ENCODE measurements around the gene TCEAL5.
"Not testable (repeated sequence)": the region's sequence is repeated elsewhere in the genome, so short reads cannot be mapped to it uniquely, and the experiment has no call there.

TCEAL5 gene

GRCh38 chrX:103276581-103277002 lies at the start of gene TCEAL5:
TSS of gene TCEAL5 (minus strand) at chrX:103276750. CDS start at chrX:103274563, 2,187 bp downstream.
- H3K4me1 ChIP-seq (ENCODE audit: control insufficient read depth, insufficient read depth, low read length, unreplicated experiment) = no peaks in the 10 kb centered on the region
- peak within 1 kb of the TSS; percentile 37 for H3K4me3 ChIP-seq (ENCODE audit: low read depth, low read length)
- peaks cover 49% of the 10 kb centered on the region for H3K27me3 ChIP-seq (ENCODE audit: insufficient read depth, low read length)
- H3K79me2 ChIP-seq (ENCODE audit: control insufficient read depth, insufficient read depth, low read length, unreplicated experiment) = no peaks in the 10 kb centered on the region
- no peak within 1 kb of the TSS for H3K27ac ChIP-seq (ENCODE audit: low read depth, low read length)
- no peak within 1 kb of the TSS for H2AFZ ChIP-seq (ENCODE audit: low read length, unreplicated experiment)
- H3K36me3 ChIP-seq (ENCODE audit: insufficient read depth, low read length) = no peaks in the 10 kb centered on the region

- no peak overlapping the region for H3K27ac ChIP-seq (ENCODE audit: low read depth, low read length)
- H3K36me3 ChIP-seq (ENCODE audit: insufficient read depth, low read length) = no peaks in the 10 kb centered on the region
- H3K27me3 ChIP-seq (ENCODE audit: insufficient read depth, low read length) = peaks cover 24% of the 10 kb centered on the region; the same call in 1 of the 2 replicates
- no peaks in the 10 kb centered on the region for H3K4me1 ChIP-seq (ENCODE audit: control insufficient read depth, insufficient read depth, low read length, unreplicated experiment)
- H3K79me2 ChIP-seq (ENCODE audit: control insufficient read depth, insufficient read depth, low read length, unreplicated experiment) = no peaks in the 10 kb centered on the region
- H2AFZ ChIP-seq (ENCODE audit: low read length, unreplicated experiment) = no peak overlapping the region
- H3K4me3 ChIP-seq (ENCODE audit: low read depth, low read length) = no peak overlapping the region
These were observed 34.8 kb upstream of the TCEAL5 start for GRCh38 chrX:103311399-103311780.

DNA sequence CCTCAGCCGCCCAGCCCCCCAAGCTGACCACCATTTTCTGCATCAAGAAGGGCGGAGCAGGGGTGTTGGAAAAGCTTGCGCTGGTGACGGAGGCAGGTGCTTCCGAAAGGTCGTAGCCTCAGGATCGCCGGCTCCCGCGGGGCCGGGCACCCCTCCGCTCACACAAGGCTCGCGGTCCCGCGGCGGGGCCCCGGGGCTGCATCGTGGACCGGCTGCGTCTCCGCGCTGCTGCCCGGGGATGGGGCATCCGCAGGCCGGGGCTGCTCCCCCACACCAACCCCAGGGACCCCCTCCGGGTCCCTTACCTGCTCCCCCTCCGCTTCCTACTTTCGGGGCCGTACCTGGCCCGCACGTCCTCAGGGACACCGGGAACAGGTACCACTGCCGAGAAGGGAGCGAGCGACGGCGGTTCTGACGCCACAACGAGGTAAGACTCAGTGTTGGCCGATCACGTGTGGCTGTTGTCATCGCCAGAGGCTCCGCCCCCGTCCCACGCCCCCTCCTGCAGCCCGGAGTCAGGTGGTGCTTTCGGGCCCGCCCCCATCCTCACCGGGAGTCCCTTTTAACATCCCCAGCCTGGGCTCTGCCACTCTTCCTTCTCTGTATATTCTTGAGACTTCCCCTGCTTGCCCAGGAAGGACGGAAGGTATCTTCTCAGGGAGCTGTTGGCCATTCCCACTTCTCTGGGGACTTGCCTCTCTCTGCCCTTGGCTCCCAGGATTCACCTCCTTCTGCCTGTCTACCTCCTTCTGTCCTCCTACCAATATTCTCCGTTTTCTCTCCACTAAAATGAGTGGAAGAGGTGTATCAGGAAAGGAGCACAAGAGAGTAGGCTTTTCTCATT lies 34.2 kb upstream of the TCEAL5 start, which contains the start of gene BEX2:
BEX2 (minus strand) TSS at position 436 of the 844 bp plus-strand sequence. CDS start 1,014 bp downstream, outside the sequence.
- no peaks in the 10 kb centered on the region for H3K36me3 ChIP-seq (ENCODE audit: insufficient read depth, low read length)
- H3K4me3 ChIP-seq (ENCODE audit: low read depth, low read length) = peak within 1 kb of the TSS; percentile 79
- H2AFZ ChIP-seq (ENCODE audit: low read length, unreplicated experiment) = peak within 1 kb of the TSS; percentile 50
- H3K27me3 ChIP-seq (ENCODE audit: insufficient read depth, low read length) = peaks cover 24% of the 10 kb centered on the region; the same call in 1 of the 2 replicates
- no peaks in the 10 kb centered on the region for H3K79me2 ChIP-seq (ENCODE audit: control insufficient read depth, insufficient read depth, low read length, unreplicated experiment)
- H3K4me1 ChIP-seq (ENCODE audit: control insufficient read depth, insufficient read depth, low read length, unreplicated experiment) = no peaks in the 10 kb centered on the region
- no peak within 1 kb of the TSS for H3K27ac ChIP-seq (ENCODE audit: low read depth, low read length)

DNA sequence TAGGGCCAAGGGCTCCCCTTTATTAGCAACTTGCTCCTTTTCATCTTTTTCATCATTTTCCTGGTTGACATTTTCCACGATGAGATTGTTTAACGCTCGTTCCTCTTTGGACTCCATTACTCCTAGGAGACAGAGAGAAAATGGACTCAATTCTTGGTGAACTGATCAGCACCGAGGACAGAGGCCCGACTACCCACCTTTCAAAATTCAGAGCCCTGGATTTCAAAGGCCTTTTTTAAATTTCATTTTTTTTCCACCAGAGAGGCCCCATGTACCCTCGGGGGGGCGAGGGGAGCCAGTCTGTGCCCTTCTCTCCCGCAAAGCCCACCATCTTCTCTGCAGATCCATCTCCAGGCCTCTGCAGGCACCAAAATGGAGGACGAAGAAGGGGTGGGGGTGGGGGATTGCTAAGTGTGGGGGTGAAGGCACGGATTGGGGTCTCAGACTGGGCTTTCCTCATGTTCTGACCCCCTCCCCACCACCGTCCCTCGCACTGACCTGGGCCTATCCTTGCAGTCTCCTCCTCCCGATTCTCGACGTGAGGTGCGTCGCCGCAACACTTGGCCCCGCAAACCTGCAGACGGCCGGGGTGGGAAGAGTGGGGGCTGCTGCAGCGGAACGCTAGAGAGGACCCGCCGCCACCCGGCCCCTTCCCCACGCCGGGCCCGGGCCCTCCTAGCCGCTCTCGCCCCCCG lies 33.5 kb upstream of the TCEAL5 start:
- Histone ChIP-seq H3K4me3 (ENCODE audit: low read depth, low read length) (peak overlapping the region; percentile 79), H3K4me1 (ENCODE audit: control insufficient read depth, insufficient read depth, low read length, unreplicated experiment) (no peaks in the 10 kb centered on the region), H3K27ac (ENCODE audit: low read depth, low read length) (no peak overlapping the region), H3K27me3 (ENCODE audit: insufficient read depth, low read length) (peaks cover 24% of the 10 kb centered on the region; the same call in 1 of the 2 replicates), H2AFZ (ENCODE audit: low read length, unreplicated experiment) (no peak overlapping the region), H3K79me2 (ENCODE audit: control insufficient read depth, insufficient read depth, low read length, unreplicated experiment) (no peaks in the 10 kb centered on the region), H3K36me3 (ENCODE audit: insufficient read depth, low read length) (no peaks in the 10 kb centered on the region)

- H3K27ac ChIP-seq (ENCODE audit: low read depth, low read length); H3K4me1 ChIP-seq (ENCODE audit: control insufficient read depth, insufficient read depth, low read length, unreplicated experiment); H3K79me2 ChIP-seq (ENCODE audit: control insufficient read depth, insufficient read depth, low read length, unreplicated experiment); H2AFZ ChIP-seq (ENCODE audit: low read length, unreplicated experiment); H3K4me3 ChIP-seq (ENCODE audit: low read depth, low read length); H3K36me3 ChIP-seq (ENCODE audit: insufficient read depth, low read length): not testable (repeated sequence)
- peaks cover 24% of the 10 kb centered on the region; the same call in 1 of the 2 replicates for H3K27me3 ChIP-seq (ENCODE audit: insufficient read depth, low read length)
These were observed 29.1 kb upstream of the TCEAL5 start for GRCh38 chrX:103305666-103306065.

- Histone ChIP-seq H3K4me1 (ENCODE audit: control insufficient read depth, insufficient read depth, low read length, unreplicated experiment) (no peaks in the 10 kb centered on the region), H2AFZ (ENCODE audit: low read length, unreplicated experiment) (no peak overlapping the region), H3K4me3 (ENCODE audit: low read depth, low read length) (no peak overlapping the region), H3K27me3 (ENCODE audit: insufficient read depth, low read length) (peaks cover 14% of the 10 kb centered on the region; the same call in 1 of the 2 replicates), H3K36me3 (ENCODE audit: insufficient read depth, low read length) (no peaks in the 10 kb centered on the region), H3K27ac (ENCODE audit: low read depth, low read length) (no peak overlapping the region), H3K79me2 (ENCODE audit: control insufficient read depth, insufficient read depth, low read length, unreplicated experiment) (no peaks in the 10 kb centered on the region)
These were observed 28.2 kb upstream of the TCEAL5 start for GRCh38 chrX:103304705-103305104.

GRCh38 chrX:103293118-103293517 lies 16.6 kb upstream of the TCEAL5 start:
- H3K27me3 ChIP-seq (ENCODE audit: insufficient read depth, low read length) = no peaks in the 10 kb centered on the region
- no peak overlapping the region for H2AFZ ChIP-seq (ENCODE audit: low read length, unreplicated experiment)
- H3K4me3 ChIP-seq (ENCODE audit: low read depth, low read length) = no peak overlapping the region
- no peaks in the 10 kb centered on the region for H3K79me2 ChIP-seq (ENCODE audit: control insufficient read depth, insufficient read depth, low read length, unreplicated experiment)
- H3K36me3 ChIP-seq (ENCODE audit: insufficient read depth, low read length) = no peaks in the 10 kb centered on the region
- no peak overlapping the region for H3K27ac ChIP-seq (ENCODE audit: low read depth, low read length)
- H3K4me1 ChIP-seq (ENCODE audit: control insufficient read depth, insufficient read depth, low read length, unreplicated experiment) = no peaks in the 10 kb centered on the region

DNA sequence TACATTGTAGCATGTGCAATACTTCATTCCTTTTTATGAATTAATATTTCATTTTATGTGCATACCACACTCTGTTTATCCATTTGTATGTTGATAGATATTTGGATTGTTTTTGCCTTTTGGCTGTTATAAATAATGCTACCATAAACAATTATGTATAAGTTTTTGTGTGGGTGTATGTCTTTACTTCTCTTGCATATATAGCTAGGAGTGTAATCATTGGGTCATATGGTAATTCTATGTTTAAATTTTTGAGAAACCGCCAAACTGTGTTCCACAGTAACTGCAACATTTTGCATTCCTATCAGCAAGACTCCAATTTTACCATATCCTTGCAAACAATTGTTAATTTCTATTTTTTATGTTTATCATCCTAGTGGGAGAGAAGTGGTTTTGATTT lies 3.1 kb upstream of the TCEAL5 start:
- Histone ChIP-seq H3K27ac (ENCODE audit: low read depth, low read length) (no peak overlapping the region), H3K4me3 (ENCODE audit: low read depth, low read length) (no peak overlapping the region), H2AFZ (ENCODE audit: low read length, unreplicated experiment) (no peak overlapping the region), H3K79me2 (ENCODE audit: control insufficient read depth, insufficient read depth, low read length, unreplicated experiment) (no peaks in the 10 kb centered on the region), H3K27me3 (ENCODE audit: insufficient read depth, low read length) (peaks cover 48% of the 10 kb centered on the region), H3K36me3 (ENCODE audit: insufficient read depth, low read length) (no peaks in the 10 kb centered on the region), H3K4me1 (ENCODE audit: control insufficient read depth, insufficient read depth, low read length, unreplicated experiment) (no peaks in the 10 kb centered on the region)

GRCh38 chrX:103275947-103276567 lies 493 bp downstream of the TCEAL5 start:
- Histone ChIP-seq H3K36me3 (ENCODE audit: insufficient read depth, low read length) (no peaks in the 10 kb centered on the region), H3K4me3 (ENCODE audit: low read depth, low read length) (peak overlapping the region; percentile 37), H2AFZ (ENCODE audit: low read length, unreplicated experiment) (no peak overlapping the region)

GRCh38 chrX:103274284-103274683 lies 2.3 kb downstream of the TCEAL5 start:
- no peaks in the 10 kb centered on the region for H3K79me2 ChIP-seq (ENCODE audit: control insufficient read depth, insufficient read depth, low read length, unreplicated experiment)
- H3K4me1 ChIP-seq (ENCODE audit: control insufficient read depth, insufficient read depth, low read length, unreplicated experiment) = no peaks in the 10 kb centered on the region
- H3K4me3 ChIP-seq (ENCODE audit: low read depth, low read length) = no peak overlapping the region
- no peaks in the 10 kb centered on the region for H3K36me3 ChIP-seq (ENCODE audit: insufficient read depth, low read length)
- peaks cover 54% of the 10 kb centered on the region for H3K27me3 ChIP-seq (ENCODE audit: insufficient read depth, low read length)
- no peak overlapping the region for H2AFZ ChIP-seq (ENCODE audit: low read length, unreplicated experiment)
- H3K27ac ChIP-seq (ENCODE audit: low read depth, low read length) = no peak overlapping the region

More at GRCh38 chrX:103275947-103276567, 493 bp downstream of the TCEAL5 start:
- H3K4me1 ChIP-seq (ENCODE audit: control insufficient read depth, insufficient read depth, low read length, unreplicated experiment) = no peaks in the 10 kb centered on the region
- no peaks in the 10 kb centered on the region for H3K79me2 ChIP-seq (ENCODE audit: control insufficient read depth, insufficient read depth, low read length, unreplicated experiment)
- H3K27me3 ChIP-seq (ENCODE audit: insufficient read depth, low read length) = peaks cover 52% of the 10 kb centered on the region
- no peak overlapping the region for H3K27ac ChIP-seq (ENCODE audit: low read depth, low read length)
